Bronchial epithelial cell (primary cell): ENCODE results near the gene GRN. TPM values are rescaled to one million over a fixed set of nuclear protein-coding genes. Genes with fewer than 3 reads are reported as not detected.

ENCODE experiments used
- DNase-seq: peaks from one replicate; pipeline ENCODE4 v3.0.0-alpha.2; 2010; ENCODE audit warnings: low read depth
- FAIRE-seq: peaks from 2 replicates; lab custom pipeline; 2011; peaks lifted over from hg19 to GRCh38; lab: Jason Lieb, UNC
- H3K27me3 ChIP-seq: 2 replicates; pipeline ENCODE4 v1.5.1; 2011; ENCODE audit warnings: low read length; ENCODE audit not compliant: control insufficient read depth, insufficient read depth
- H3K36me3 ChIP-seq: 2 replicates; pipeline ENCODE4 v1.5.1; 2011; ENCODE audit warnings: low read length; ENCODE audit not compliant: control insufficient read depth, insufficient read depth
- H3K4me3 ChIP-seq: 2 replicates; pipeline ENCODE4 v1.5.1; 2011; ENCODE audit warnings: mild to moderate bottlenecking, low read depth, low read length, control low read depth
- total RNA-seq: library from RNA; depleted of rRNA; stranded (reverse); fragments of >200 nt; gene quantifications from 2 replicates; pipeline ENCODE4 v1.2.1, GENCODE V29; 2014
- TF ChIP-seq, protein P1 (sequence below): IDR thresholded peaks from 2 replicates; pipeline ENCODE4 v1.5.1; 2011; ENCODE audit warnings: mild to moderate bottlenecking, moderate library complexity, low read length, control low read depth, inconsistent platforms; ENCODE audit not compliant: insufficient read depth, severe bottlenecking

Gene GRN
- total RNA-seq, 1 donor from 2014 or later, result 200 TPM

- Histone ChIP-seq H3K36me3 (peaks cover 21% of the 10 kb centered on the region), H3K4me3 (no peak overlapping the region), H3K27me3 (peaks cover 7% of the 10 kb centered on the region)
- DNase-seq, result no peak
- no peak for FAIRE-seq
- TF ChIP-seq, protein P1, sequence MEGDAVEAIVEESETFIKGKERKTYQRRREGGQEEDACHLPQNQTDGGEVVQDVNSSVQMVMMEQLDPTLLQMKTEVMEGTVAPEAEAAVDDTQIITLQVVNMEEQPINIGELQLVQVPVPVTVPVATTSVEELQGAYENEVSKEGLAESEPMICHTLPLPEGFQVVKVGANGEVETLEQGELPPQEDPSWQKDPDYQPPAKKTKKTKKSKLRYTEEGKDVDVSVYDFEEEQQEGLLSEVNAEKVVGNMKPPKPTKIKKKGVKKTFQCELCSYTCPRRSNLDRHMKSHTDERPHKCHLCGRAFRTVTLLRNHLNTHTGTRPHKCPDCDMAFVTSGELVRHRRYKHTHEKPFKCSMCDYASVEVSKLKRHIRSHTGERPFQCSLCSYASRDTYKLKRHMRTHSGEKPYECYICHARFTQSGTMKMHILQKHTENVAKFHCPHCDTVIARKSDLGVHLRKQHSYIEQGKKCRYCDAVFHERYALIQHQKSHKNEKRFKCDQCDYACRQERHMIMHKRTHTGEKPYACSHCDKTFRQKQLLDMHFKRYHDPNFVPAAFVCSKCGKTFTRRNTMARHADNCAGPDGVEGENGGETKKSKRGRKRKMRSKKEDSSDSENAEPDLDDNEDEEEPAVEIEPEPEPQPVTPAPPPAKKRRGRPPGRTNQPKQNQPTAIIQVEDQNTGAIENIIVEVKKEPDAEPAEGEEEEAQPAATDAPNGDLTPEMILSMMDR, result no peak
Measured at GRCh38 chr17:44317545-44317944, 27.6 kb upstream of the GRN start.

DNA sequence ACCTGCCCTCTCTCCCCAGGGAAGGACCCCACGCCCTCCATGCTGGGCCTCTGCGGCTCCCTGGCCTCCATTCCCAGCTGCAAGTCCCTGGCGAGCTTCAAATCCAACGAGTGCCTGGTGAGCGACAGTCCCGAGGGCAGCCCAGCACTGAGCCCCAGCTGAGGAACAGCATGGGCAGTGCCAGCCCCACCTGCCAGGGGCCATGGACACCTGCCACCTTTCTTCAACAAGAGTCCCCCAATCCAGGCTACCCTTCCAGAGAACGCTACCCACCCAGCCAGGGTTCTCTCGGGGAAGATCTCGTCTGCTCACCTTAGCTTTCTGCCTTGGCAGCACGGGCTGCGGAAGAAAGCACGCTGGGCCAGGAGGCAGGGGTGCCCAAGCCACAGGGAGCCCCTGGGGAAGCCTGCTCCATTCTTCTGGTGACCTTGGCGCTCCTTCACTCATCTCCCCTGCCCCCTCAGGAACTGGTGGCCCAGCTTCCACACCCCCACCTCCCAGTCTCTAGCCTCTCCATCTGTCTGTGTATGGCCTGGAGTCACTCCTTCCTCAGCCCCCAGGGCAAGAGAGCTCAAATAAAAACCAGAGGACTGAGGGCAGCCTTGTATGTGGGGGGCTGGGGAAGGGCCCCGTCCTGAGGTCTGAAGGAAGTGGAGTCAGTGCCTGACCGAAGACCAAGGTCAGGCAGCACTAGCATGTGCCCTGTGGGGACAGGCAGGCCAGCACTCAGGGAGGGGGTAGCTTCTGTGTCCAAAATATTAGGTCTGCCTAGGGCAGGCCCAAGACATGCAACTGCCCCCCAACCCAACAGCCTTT is 26.8 kb upstream of the GRN start:
- peaks cover 22% of the 10 kb centered on the region for H3K36me3 ChIP-seq
- peaks cover 7% of the 10 kb centered on the region for H3K27me3 ChIP-seq
- TF ChIP-seq, protein P1, result no peak
- no peak for DNase-seq
- FAIRE-seq, result no peak
- no peak overlapping the region for H3K4me3 ChIP-seq

DNA sequence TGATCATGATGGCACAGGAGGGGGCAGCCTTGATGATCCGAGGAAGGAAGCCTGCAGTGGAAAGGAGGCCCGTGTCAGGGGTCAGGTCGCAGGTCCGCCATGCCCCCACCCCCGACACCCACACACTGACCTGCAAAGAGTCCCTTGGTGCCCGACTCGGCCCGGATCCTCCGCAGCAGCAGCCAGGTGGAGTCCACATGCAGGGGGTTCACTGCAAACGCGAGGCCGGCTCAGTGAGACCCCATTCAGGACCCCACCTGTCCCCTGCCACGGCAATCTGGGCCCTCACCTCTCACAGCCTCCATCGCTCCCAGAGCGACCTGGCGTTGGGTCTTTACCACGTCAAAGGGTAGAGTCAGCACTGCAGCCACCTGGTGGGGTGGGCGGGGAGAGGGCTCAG is 25.0 kb upstream of the GRN start:
- Histone ChIP-seq H3K27me3 (peaks cover 7% of the 10 kb centered on the region), H3K4me3 (no peak overlapping the region), H3K36me3 (peaks cover 22% of the 10 kb centered on the region)
- FAIRE-seq (no peak), DNase-seq (no peak)
- TF ChIP-seq, protein P1, result no peak

GRCh38 chr17:44321246-44322120 is 23.6 kb upstream of the GRN start:
- TF ChIP-seq, protein P1, result no peak
- no peak overlapping the region for H3K4me3 ChIP-seq
- no peak for FAIRE-seq

DNA sequence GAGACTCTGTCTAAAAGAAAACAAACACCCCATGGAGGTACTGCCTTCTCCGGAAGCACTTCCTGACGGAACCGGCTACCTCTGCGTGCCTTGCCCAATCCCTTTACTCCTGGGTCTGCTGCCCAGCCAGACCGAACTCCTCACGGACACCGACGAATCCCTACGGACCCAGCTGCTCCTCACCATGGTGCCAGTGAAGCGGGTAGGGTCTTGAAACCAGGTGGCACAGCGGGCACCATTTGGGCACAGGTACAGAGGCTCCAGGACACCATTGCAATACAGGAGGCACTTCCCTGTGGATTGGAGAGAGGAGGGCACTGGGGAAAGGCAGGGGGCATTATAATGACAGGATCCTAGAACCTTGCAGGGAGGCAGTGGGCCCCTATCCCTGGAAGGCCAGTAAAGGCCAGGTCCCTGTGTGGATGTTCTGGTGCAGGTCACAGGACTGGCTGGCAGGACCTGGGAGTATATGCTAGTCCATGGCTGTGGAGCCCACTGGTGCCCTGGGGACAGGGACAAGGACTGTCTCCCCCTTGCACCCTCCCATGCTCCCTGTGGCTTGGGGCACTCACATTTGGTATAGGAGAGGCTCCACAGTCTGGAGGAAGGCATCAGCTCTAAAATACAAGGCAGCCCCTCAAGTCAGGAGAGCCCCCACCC is 22.7 kb upstream of the GRN start:
- FAIRE-seq (no peak), DNase-seq (no peak)
- TF ChIP-seq, protein P1, result no peak
- Histone ChIP-seq H3K36me3 (peaks cover 22% of the 10 kb centered on the region), H3K27me3 (no peaks in the 10 kb centered on the region), H3K4me3 (no peak overlapping the region)

More at GRCh38 chr17:44321246-44322120, 23.6 kb upstream of the GRN start:
- DNase-seq, result no peak
- H3K27me3 ChIP-seq, result peaks cover 3% of the 10 kb centered on the region
- peaks cover 22% of the 10 kb centered on the region for H3K36me3 ChIP-seq
